SIG-M5 treated with dmso at 0.1 percent for 504 hours (cell line): ENCODE results near the gene G6PC3.
"Not testable (repeated sequence)": the region's sequence is repeated elsewhere in the genome, so short reads cannot be mapped to it uniquely, and the experiment has no call there.

Experiments
- DNase-seq: peaks from one replicate; lab custom pipeline; 2025; ENCODE audit not compliant: unreplicated experiment; lab: John Stamatoyannopoulos, UW

The G6PC3 gene, protein sequence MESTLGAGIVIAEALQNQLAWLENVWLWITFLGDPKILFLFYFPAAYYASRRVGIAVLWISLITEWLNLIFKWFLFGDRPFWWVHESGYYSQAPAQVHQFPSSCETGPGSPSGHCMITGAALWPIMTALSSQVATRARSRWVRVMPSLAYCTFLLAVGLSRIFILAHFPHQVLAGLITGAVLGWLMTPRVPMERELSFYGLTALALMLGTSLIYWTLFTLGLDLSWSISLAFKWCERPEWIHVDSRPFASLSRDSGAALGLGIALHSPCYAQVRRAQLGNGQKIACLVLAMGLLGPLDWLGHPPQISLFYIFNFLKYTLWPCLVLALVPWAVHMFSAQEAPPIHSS

GRCh38 chr17:44070455-44071197 is at the start of gene G6PC3:
G6PC3 (plus strand) TSS chr17:44070735; CDS start chr17:44070966, 231 bp downstream.
- peak; percentile 96 for DNase-seq

- DNase-seq = not testable (repeated sequence)
Observed at GRCh38 chr17:44021227-44021626, 49.3 kb upstream of the G6PC3 start.

DNA sequence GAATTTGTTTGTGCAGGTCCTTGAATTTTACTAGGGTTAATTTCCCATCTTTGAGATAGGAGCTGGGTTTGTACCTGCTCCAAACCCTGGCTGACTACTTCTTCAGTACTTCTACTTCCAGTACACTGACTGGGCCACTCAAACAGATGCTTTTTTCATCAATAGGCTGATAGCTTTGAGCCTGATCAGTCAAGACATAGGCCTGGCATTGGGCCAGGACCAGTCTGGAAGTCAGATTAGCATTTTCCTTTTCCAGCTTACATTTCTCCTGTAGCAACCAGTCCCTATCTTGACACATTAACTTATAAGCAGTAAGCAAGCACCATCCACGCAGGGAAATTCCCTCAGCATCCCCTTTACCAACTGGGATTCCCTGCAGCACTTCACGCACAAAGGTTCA is 48.3 kb upstream of the G6PC3 start:
- DNase-seq = no peak

- no peak for DNase-seq
Observed at GRCh38 chr17:44023545-44024270, 46.8 kb upstream of the G6PC3 start.

DNA sequence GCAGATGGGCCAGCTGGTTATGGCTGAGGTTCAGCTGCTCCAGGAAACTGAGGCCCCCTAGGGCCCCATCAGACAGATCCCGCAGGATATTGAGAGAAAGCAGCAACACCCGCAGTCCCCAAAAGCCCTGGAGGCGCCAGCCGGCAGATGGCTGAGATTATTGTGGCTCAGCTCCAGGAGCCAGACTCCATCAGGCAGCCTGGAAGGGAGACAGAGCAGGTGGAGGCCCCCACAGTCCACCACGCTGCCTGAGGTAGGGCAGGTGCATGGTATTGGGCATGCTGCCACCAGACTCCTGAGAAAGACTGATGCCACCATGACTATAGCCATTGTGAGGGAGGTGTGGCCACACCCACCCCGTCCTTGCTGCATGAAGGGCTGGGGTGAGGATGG is 46.3 kb upstream of the G6PC3 start:
- no peak for DNase-seq

DNA sequence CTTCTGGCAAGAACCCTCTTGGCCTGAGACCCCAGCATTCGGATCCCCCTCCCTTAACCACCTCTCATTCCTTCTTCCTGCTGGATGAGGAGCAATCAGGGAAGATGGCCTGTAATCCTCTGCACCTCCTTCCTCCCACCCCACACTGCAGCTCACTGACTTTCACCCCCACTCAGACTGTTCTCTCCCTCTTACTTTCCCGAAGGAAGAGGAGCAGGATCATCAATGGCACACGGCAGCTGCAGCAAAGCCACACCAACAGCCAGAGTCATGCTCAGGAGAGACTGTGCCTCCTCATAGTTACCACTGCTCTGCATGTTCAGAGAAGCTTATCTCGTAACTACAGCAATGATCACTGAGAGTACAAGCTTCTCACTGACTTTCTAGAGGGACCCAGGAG is 45.7 kb upstream of the G6PC3 start:
- no peak for DNase-seq

- DNase-seq = no peak
Observed at GRCh38 chr17:44029736-44030135, 40.8 kb upstream of the G6PC3 start.

DNA sequence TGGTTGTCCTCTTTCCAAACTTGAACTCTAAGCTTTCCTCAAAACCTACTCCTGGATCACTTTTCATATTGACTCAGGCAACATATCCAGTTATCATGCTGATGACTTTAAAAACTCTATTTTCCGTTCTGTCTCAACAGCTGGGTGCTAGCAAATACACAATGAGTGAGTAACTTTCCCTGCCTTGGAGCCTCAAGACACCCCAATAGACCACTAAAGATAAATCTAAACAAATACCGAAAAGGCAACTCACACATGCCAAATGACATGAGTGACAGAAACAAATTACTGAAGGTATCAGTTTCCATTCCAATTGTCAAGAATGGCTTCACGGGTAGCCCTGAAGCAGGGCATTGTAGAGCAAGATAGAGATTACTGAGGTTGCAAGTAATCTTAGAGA is 40.1 kb upstream of the G6PC3 start:
- DNase-seq = no peak

DNA sequence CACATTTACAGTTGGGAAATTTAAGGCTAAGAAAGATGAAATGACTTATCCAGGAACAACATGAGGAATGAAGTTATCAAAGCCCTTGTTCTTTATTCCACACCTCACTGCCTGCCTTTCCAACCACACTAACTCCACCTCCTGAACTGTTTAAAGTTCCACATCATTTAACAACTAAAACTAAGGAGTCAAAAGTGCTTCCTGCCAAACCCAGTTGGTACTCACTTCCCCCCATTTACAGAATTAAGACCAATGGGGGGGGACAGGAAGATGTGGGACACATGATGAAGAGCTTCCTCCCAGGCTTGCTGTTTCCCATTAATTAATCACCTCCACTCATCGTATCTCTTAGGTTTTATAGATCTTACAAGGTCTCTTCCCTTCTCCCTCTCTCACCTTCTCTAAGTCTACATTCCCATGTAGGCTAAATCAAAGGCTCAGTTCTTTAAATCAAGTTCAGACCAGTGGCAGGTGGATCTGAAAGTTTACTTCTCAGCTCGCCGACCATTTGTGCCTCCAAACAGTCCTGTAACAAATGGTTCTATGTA is 36.6 kb upstream of the G6PC3 start:
- DNase-seq = no peak

- not testable (repeated sequence) for DNase-seq
Observed at GRCh38 chr17:44034688-44035087, 35.8 kb upstream of the G6PC3 start.

DNA sequence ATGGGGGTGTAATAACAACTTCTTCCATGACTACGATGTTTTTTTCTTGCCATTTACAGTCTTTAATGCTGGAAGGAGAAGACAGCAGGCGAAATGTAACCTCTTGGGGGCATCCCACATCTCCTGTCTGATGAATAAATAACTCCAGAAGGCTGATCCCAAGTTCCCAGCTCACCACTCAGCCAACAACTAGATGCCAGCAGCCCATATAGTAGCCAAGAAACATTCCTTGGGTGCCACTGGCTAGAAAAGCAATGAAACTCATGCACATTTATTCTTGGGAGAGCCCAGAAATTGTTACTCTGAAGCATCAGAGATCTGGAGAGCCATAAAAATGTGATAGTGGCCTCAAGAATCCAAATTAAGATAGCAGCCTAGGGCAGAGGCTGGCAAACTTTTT is 33.1 kb upstream of the G6PC3 start:
- DNase-seq = no peak

- no peak for DNase-seq
Observed at GRCh38 chr17:44038604-44039011, 31.9 kb upstream of the G6PC3 start.

- DNase-seq = no peak
Observed at GRCh38 chr17:44039829-44040635, 30.5 kb upstream of the G6PC3 start.

DNA sequence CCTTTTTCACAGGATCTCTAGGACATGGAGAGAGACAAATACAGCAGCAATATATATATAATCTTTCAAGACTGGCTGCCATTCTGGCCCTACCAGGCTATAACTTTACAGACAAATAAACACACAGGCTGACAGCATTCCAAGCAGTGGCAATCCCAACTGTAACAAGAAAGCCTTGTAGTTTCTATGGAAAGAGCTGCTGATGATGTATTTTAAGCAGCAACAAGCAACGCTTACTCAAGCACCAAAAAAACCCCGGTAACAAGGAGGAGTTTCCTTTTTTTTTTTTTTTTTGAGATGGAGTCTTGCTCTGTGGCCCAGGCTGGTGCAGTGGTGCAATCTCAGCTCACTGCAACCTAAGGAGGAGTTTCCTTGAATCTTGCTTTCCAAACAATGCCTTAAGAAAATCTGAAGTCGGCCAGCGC is 27.3 kb upstream of the G6PC3 start:
- DNase-seq = no peak

GRCh38 chr17:44044071-44044470 is 26.5 kb upstream of the G6PC3 start:
- DNase-seq = no peak

DNA sequence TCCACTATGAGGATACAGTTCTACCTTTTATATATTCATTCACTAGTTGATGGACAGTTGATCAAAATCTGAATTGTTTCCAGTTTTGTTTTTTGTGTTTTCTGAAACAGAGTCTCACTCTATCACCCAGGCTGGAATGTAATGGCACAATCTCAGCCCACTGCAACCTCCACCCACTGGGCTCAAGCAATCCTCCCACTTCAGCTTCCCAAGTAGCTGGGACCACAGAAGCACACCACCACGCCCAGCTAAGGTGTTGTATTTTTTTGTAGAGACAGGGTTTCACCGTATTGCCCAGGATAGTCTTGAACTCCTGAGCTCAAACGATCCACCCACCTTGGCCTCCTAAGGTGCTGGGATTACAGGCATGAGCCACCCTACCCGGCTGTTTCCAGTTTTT is 25.0 kb upstream of the G6PC3 start:
- DNase-seq = no peak

- peak; percentile 14 for DNase-seq
Observed at GRCh38 chr17:44046893-44047292, 23.6 kb upstream of the G6PC3 start.

GRCh38 chr17:44049294-44050060 is 21.1 kb upstream of the G6PC3 start:
- DNase-seq = no peak

DNA sequence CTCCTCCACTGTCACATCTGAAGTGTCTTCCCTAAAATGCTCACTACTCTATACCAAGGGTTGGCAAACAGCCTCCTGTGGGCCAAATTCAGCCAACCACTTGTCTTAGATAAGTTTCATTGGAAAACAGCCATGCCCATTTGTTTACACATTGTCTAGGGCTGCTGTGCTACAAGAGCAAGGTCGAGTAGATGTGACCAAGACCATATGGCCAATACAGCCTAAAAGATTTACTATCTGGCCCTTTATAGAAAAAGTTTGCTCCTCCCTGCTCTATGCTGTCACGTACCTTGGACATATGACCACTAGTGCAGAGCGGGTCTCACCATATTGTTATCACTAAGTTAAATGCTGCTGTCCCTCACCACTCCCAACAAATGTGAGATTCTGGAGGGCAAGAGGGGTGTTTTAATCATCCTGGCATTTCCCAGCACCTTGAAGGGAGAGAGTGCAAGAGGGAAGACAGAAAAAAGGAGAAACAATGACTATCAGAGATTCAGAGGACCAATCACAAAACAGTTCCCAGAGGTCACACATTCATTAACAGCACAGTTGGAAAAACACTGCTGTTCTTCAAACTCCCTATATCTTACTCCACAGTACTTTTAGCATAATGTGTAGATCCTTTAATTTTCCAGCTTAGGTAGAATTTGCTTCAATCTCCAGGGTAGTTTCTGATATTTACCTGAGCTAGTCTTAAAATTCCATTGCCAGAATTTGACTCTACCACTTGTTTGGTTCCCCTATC is 17.2 kb upstream of the G6PC3 start:
- DNase-seq = no peak
